Mesendoderm (in vitro differentiated cells): ENCODE results near the gene ARAP1.

Source experiments
- DNase-seq: peaks from one replicate; pipeline ENCODE4 v3.0.0; 2013
- H2AK5ac ChIP-seq: 2 replicates; pipeline ENCODE4 v1.6.1; 2013; ENCODE audit warnings: low read length, inconsistent platforms
- H2BK120ac ChIP-seq: 2 replicates; pipeline ENCODE4 v1.6.1; 2013; ENCODE audit warnings: low read depth, mild to moderate bottlenecking, low read length, moderate library complexity, mixed read lengths
- H2BK15ac ChIP-seq: replicated peaks from 2 replicates; pipeline ENCODE4 v1.6.1; 2013; ENCODE audit warnings: low read depth, mild to moderate bottlenecking, moderate library complexity
- H2BK5ac ChIP-seq: 2 replicates; pipeline ENCODE4 v1.6.1; 2013; ENCODE audit warnings: low read length, inconsistent platforms
- H3K18ac ChIP-seq: 2 replicates; pipeline ENCODE4 v1.6.1; 2013; ENCODE audit warnings: mild to moderate bottlenecking, low read length, mixed read lengths
- H3K23ac ChIP-seq: one replicate; pipeline ENCODE4 v1.6.1; 2013; ENCODE audit warnings: low read length
- H3K27ac ChIP-seq: 2 replicates; pipeline ENCODE4 v1.5.1; 2013; ENCODE audit warnings: low read depth, mild to moderate bottlenecking, inconsistent platforms, low read length, moderate library complexity
- H3K27me3 ChIP-seq: 2 replicates; pipeline ENCODE4 v1.6.1; 2013; ENCODE audit warnings: low read length, control low read depth, mild to moderate bottlenecking, inconsistent platforms; ENCODE audit not compliant: insufficient read depth, poor library complexity
- H3K36me3 ChIP-seq: 2 replicates; pipeline ENCODE4 v1.6.1; 2013; ENCODE audit warnings: low read length, inconsistent platforms; ENCODE audit not compliant: control insufficient read depth, insufficient read depth
- H3K4ac ChIP-seq: one replicate; pipeline ENCODE4 v1.6.1; 2013; ENCODE audit warnings: low read depth, mild to moderate bottlenecking, low read length, moderate library complexity
- H3K4me1 ChIP-seq: 2 replicates; pipeline ENCODE4 v1.6.1; 2013; ENCODE audit warnings: low read depth, low read length, inconsistent platforms; ENCODE audit not compliant: control insufficient read depth
- H3K4me2 ChIP-seq: 2 replicates; pipeline ENCODE4 v1.6.1; 2013; ENCODE audit warnings: low read length
- H3K4me3 ChIP-seq: 2 replicates; pipeline ENCODE4 v1.5.1; 2013; ENCODE audit warnings: mild to moderate bottlenecking, low read length
- H3K56ac ChIP-seq: one replicate; pipeline ENCODE4 v1.6.1; 2013; ENCODE audit warnings: low read length
- H3K79me1 ChIP-seq: 2 replicates; pipeline ENCODE4 v1.6.1; 2013; ENCODE audit warnings: low read length, inconsistent platforms
- H3K79me2 ChIP-seq: 2 replicates; pipeline ENCODE4 v1.6.1; 2013; ENCODE audit warnings: mild to moderate bottlenecking, low read length; ENCODE audit not compliant: control insufficient read depth, insufficient read depth
- H3K9ac ChIP-seq: 2 replicates; pipeline ENCODE4 v1.6.1; 2013; ENCODE audit warnings: low read length, inconsistent platforms
- H4K5ac ChIP-seq: one replicate; pipeline ENCODE4 v1.6.1; 2013; ENCODE audit warnings: low read length
- H4K8ac ChIP-seq: one replicate; pipeline ENCODE4 v1.6.1; 2013; ENCODE audit warnings: low read depth, mild to moderate bottlenecking, control low read depth, low read length, moderate library complexity
- WGBS: extraction: QIAGEN DNeasy Blood & Tissue Kit; methylation state at CpG from one replicate; pipeline ENCODE4 v1.1.7; 2013; ENCODE audit warnings: low lambda C conversion rate, missing lambda C conversion rate; ENCODE audit not compliant: insufficient coverage; ENCODE audit errors: extremely low coverage; 5-methylcytosine and 5-hydroxymethylcytosine counted together

ARAP1 gene

GRCh38 chr11:72735495-72736027 is 16.6 kb downstream of the ARAP1 start:
- no CpG with 5 or more reads among the region's 8 CpGs for WGBS
- no peak overlapping the region for H2BK120ac ChIP-seq
- DNase-seq = peak; percentile 98

GRCh38 chr11:72732329-72732728 is 19.9 kb downstream of the ARAP1 start:
- Histone ChIP-seq H3K9ac (no peak overlapping the region), H3K18ac (no peak overlapping the region), H3K36me3 (no peaks in the 10 kb centered on the region), H4K8ac (no peak overlapping the region), H3K4me3 (no peak overlapping the region), H2BK15ac (no peak overlapping the region), H3K56ac (no peak overlapping the region), H3K4me1 (peaks cover 14% of the 10 kb centered on the region), H3K27ac (no peak overlapping the region), H3K23ac (no peak overlapping the region), H2BK5ac (no peak overlapping the region), H3K4ac (no peak overlapping the region), H3K4me2 (no peak overlapping the region), H3K79me2 (peaks cover 25% of the 10 kb centered on the region), H4K5ac (no peak overlapping the region), H3K79me1 (peaks cover 14% of the 10 kb centered on the region), H2AK5ac (no peak overlapping the region), H3K27me3 (no peaks in the 10 kb centered on the region), H2BK120ac (no peak overlapping the region)
- DNase-seq = no peak
- WGBS = no CpG with 5 or more reads among the region's 10 CpGs

More at GRCh38 chr11:72735495-72736027, 16.6 kb downstream of the ARAP1 start:
- Histone ChIP-seq H4K8ac (no peak overlapping the region), H3K4me2 (no peak overlapping the region), H3K79me1 (peaks cover 25% of the 10 kb centered on the region), H4K5ac (no peak overlapping the region), H2BK5ac (peak overlapping the region; percentile 21), H3K18ac (no peak overlapping the region), H3K27ac (peak overlapping the region; percentile 57), H3K56ac (peak overlapping the region; percentile 29), H3K4me3 (no peak overlapping the region), H2BK15ac (no peak overlapping the region), H3K9ac (peak overlapping the region; percentile 14), H3K4me1 (peaks cover 23% of the 10 kb centered on the region), H3K36me3 (no peaks in the 10 kb centered on the region), H3K4ac (no peak overlapping the region), H3K27me3 (no peaks in the 10 kb centered on the region), H3K79me2 (peaks cover 47% of the 10 kb centered on the region), H3K23ac (no peak overlapping the region), H2AK5ac (no peak overlapping the region)

- no peak overlapping the region for H2BK5ac ChIP-seq
- H3K4ac ChIP-seq = no peak overlapping the region
- H3K9ac ChIP-seq = no peak overlapping the region
- DNase-seq = no peak
- no peak overlapping the region for H3K23ac ChIP-seq
- H3K27ac ChIP-seq = no peak overlapping the region
- no peak overlapping the region for H3K4me3 ChIP-seq
- H3K79me1 ChIP-seq = peaks cover 8% of the 10 kb centered on the region
- peaks cover 2% of the 10 kb centered on the region for H3K4me1 ChIP-seq
- no peak overlapping the region for H2BK120ac ChIP-seq
- no peak overlapping the region for H2BK15ac ChIP-seq
- H3K4me2 ChIP-seq = no peak overlapping the region
- no peaks in the 10 kb centered on the region for H3K27me3 ChIP-seq
- H3K79me2 ChIP-seq = peaks cover 17% of the 10 kb centered on the region
- no peak overlapping the region for H3K56ac ChIP-seq
- WGBS = no CpG with 5 or more reads among the region's 2 CpGs
- H4K8ac ChIP-seq = no peak overlapping the region
- H4K5ac ChIP-seq = no peak overlapping the region
- no peak overlapping the region for H2AK5ac ChIP-seq
- H3K18ac ChIP-seq = no peak overlapping the region
- no peaks in the 10 kb centered on the region for H3K36me3 ChIP-seq
These were observed 21.5 kb downstream of the ARAP1 start for GRCh38 chr11:72730737-72731136.

GRCh38 chr11:72730243-72730642 is 22.0 kb downstream of the ARAP1 start:
- Histone ChIP-seq H2BK15ac (no peak overlapping the region), H3K4me2 (no peak overlapping the region), H3K79me1 (peaks cover 8% of the 10 kb centered on the region), H4K8ac (no peak overlapping the region), H3K56ac (no peak overlapping the region), H3K9ac (no peak overlapping the region), H3K18ac (no peak overlapping the region), H2AK5ac (no peak overlapping the region), H4K5ac (no peak overlapping the region), H2BK5ac (no peak overlapping the region), H3K27ac (no peak overlapping the region), H3K4me1 (no peaks in the 10 kb centered on the region), H3K27me3 (no peaks in the 10 kb centered on the region), H3K23ac (no peak overlapping the region), H2BK120ac (no peak overlapping the region), H3K4ac (no peak overlapping the region), H3K79me2 (peaks cover 17% of the 10 kb centered on the region), H3K4me3 (no peak overlapping the region), H3K36me3 (no peaks in the 10 kb centered on the region)
- DNase-seq = peak; percentile 71
- no CpG with 5 or more reads among the region's 5 CpGs for WGBS

GRCh38 chr11:72727521-72727920 is 24.7 kb downstream of the ARAP1 start:
- H3K4me1 ChIP-seq = peaks cover 2% of the 10 kb centered on the region
- no peaks in the 10 kb centered on the region for H3K36me3 ChIP-seq
- no peak overlapping the region for H3K56ac ChIP-seq
- H3K79me2 ChIP-seq = peaks cover 24% of the 10 kb centered on the region
- no peak overlapping the region for H3K4ac ChIP-seq
- no peak overlapping the region for H3K9ac ChIP-seq
- H4K8ac ChIP-seq = no peak overlapping the region
- no peak overlapping the region for H2BK120ac ChIP-seq
- H3K79me1 ChIP-seq = peaks cover 20% of the 10 kb centered on the region
- DNase-seq = peak; percentile 44
- no peak overlapping the region for H2BK5ac ChIP-seq
- no peak overlapping the region for H3K27ac ChIP-seq
- H3K27me3 ChIP-seq = no peaks in the 10 kb centered on the region
- WGBS = no CpG with 5 or more reads among the region's 4 CpGs
- no peak overlapping the region for H3K23ac ChIP-seq
- H4K5ac ChIP-seq = no peak overlapping the region
- no peak overlapping the region for H2AK5ac ChIP-seq
- no peak overlapping the region for H3K4me2 ChIP-seq
- H3K4me3 ChIP-seq = no peak overlapping the region
- no peak overlapping the region for H3K18ac ChIP-seq
- no peak overlapping the region for H2BK15ac ChIP-seq
